H7 (cell line): ENCODE measurements around the gene OCRL. TPM values are rescaled to one million over a fixed set of nuclear protein-coding genes. Genes with fewer than 3 reads are reported as not detected.

Source experiments
- total RNA-seq: library from RNA; depleted of rRNA; stranded (reverse); fragments of >200 nt; shearing (Covaris generic); gene quantifications from 2 replicates; pipeline ENCODE4 v1.2.3, GENCODE V29; 2014; rRNA removed

OCRL gene
- total RNA-seq, 1 experiment from 2014 or later = 22.4 TPM

Other genes with a start within 250 kb of the OCRL start
- 56.8 and 79.1 TPM in 2 replicates for gene SMARCA1, start 16.8 kb upstream of the OCRL start, total RNA-seq
- 0.38 and 0.44 TPM in 2 replicates for gene APLN, start 114.7 kb downstream of the OCRL start, total RNA-seq
- gene XPNPEP2, start 198.7 kb downstream of the OCRL start, total RNA-seq = 0.10 and 0.52 TPM in 2 replicates
- gene SASH3, start 239.7 kb downstream of the OCRL start, total RNA-seq = not detected in 2 replicates